ES-I3 (cell line): ENCODE results near the gene PRX.
"Not testable (repeated sequence)": the region's sequence is repeated elsewhere in the genome, so short reads cannot be mapped to it uniquely, and the experiment has no call there.

Source experiments
- H3K36me3 ChIP-seq: 2 replicates; pipeline ENCODE4 v1.6.1; 2013; ENCODE audit warnings: mild to moderate bottlenecking, low read length, control low read depth, moderate library complexity; ENCODE audit not compliant: insufficient read depth
- H3K4me1 ChIP-seq: 2 replicates; pipeline ENCODE4 v1.6.1; 2013; ENCODE audit warnings: mild to moderate bottlenecking, control low read depth, low read length; ENCODE audit not compliant: insufficient read depth
- H3K9ac ChIP-seq: 2 replicates; pipeline ENCODE4 v1.6.1; 2013; ENCODE audit warnings: low read depth, mild to moderate bottlenecking, low read length, moderate library complexity
- H3K9me3 ChIP-seq: 2 replicates; pipeline ENCODE4 v1.6.1; 2013; ENCODE audit warnings: mild to moderate bottlenecking, low read length, moderate library complexity; ENCODE audit not compliant: control insufficient read depth, insufficient read depth

PRX gene

GRCh38 chr19:40414542-40415535 lies 1.7 kb upstream of the PRX start:
- H3K4me1 ChIP-seq: peaks cover 26% of the 10 kb centered on the region

GRCh38 chr19:40412866-40413265 lies 312 bp downstream of the PRX start:
- Histone ChIP-seq H3K36me3 (no peaks in the 10 kb centered on the region), H3K9ac (peak overlapping the region; percentile 19; the same call in 1 of the 2 replicates), H3K9me3 (no peaks in the 10 kb centered on the region), H3K4me1 (peaks cover 26% of the 10 kb centered on the region)

More at GRCh38 chr19:40414542-40415535, 1.7 kb upstream of the PRX start:
- Histone ChIP-seq H3K36me3 (no peaks in the 10 kb centered on the region), H3K9ac (no peak overlapping the region), H3K9me3 (no peaks in the 10 kb centered on the region)

DNA sequence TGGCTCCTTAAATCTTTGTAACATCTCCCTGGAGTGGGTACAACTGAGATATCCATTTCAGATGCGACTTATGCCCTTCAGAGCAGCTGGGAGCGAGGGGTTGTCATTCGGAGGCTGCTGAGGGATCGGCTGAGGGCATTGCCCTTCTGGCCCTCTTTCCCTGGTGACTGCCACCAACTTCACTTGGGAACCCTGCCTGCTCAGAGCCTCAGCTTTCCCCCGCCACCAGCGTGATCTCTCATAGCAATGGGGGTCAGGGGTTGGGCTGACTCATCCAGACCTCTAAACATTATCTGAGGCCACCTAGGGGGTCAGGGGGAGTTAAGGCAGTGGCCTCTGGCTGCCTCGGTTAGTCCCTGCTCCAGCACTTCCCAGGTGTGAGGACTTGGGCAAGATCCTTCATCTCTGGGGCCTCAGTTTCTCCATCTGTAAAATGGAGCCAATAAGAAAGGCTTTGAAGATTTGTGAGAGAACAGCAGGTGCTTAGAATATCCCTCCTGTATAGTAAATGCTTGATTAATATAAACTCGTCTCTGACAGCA lies 1.1 kb downstream of the PRX start:
- peaks cover 20% of the 10 kb centered on the region for H3K4me1 ChIP-seq
- no peaks in the 10 kb centered on the region for H3K36me3 ChIP-seq
- H3K9me3 ChIP-seq: no peaks in the 10 kb centered on the region
- H3K9ac ChIP-seq: no peak overlapping the region

- Histone ChIP-seq H3K9ac (no peak overlapping the region), H3K4me1 (peaks cover 20% of the 10 kb centered on the region), H3K9me3 (no peaks in the 10 kb centered on the region)
Observed at GRCh38 chr19:40411125-40411842, 1.9 kb downstream of the PRX start.

GRCh38 chr19:40410030-40410389 lies 3.2 kb downstream of the PRX start:
- no peaks in the 10 kb centered on the region for H3K9me3 ChIP-seq
- H3K4me1 ChIP-seq: peaks cover 22% of the 10 kb centered on the region
- H3K9ac ChIP-seq: no peak overlapping the region
- H3K36me3 ChIP-seq: no peaks in the 10 kb centered on the region

More at GRCh38 chr19:40411125-40411842, 1.9 kb downstream of the PRX start:
- H3K36me3 ChIP-seq: no peaks in the 10 kb centered on the region

GRCh38 chr19:40408598-40408925 lies 4.6 kb downstream of the PRX start:
- H3K36me3 ChIP-seq, H3K9me3 ChIP-seq, H3K9ac ChIP-seq: not testable (repeated sequence)
- H3K4me1 ChIP-seq: peaks cover 22% of the 10 kb centered on the region

DNA sequence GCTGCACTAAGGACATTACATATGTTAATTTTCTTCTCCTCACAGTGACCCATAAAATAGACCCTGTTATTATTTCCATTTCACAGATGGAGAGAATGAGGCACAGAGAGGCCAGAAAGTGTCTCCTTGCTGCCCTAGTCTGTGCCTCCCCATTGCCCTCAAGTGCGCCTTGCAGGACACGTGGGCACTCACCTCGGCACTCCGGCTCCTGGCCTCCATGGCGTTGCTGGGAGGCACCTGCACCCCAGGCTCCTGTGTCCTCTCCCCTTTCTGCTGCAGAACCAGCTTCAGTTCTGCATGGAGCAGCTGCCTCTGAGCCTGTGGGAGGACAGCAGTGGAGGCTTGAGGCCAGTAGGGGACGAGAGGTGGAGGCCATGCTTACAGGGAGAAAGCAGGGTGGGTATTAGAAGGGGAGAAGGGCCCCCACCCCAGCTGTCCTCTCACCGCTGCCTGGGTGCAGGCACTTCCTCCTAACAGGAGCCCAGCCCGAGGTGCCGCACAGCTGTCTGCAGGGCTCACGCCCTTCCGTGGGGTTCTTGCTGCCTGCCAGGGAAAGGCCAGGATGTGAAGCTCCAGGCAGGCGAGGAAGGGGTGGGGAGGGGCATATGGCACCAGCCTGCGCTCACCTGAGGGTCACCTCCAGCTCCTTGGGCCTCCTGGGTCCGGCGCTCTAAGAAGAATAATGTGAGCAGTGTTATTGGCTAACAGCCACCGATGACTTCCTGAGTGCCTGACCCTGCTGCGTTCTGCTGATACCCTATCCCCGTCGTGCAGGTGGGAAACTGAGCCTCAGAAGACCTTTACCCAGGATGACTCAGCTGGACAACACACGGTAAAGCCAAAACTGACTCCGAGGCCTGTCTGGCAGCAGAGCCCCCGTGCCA lies 5.2 kb downstream of the PRX start:
- Histone ChIP-seq H3K9me3 (no peaks in the 10 kb centered on the region), H3K36me3 (no peaks in the 10 kb centered on the region), H3K4me1 (peaks cover 21% of the 10 kb centered on the region), H3K9ac (no peak overlapping the region)

DNA sequence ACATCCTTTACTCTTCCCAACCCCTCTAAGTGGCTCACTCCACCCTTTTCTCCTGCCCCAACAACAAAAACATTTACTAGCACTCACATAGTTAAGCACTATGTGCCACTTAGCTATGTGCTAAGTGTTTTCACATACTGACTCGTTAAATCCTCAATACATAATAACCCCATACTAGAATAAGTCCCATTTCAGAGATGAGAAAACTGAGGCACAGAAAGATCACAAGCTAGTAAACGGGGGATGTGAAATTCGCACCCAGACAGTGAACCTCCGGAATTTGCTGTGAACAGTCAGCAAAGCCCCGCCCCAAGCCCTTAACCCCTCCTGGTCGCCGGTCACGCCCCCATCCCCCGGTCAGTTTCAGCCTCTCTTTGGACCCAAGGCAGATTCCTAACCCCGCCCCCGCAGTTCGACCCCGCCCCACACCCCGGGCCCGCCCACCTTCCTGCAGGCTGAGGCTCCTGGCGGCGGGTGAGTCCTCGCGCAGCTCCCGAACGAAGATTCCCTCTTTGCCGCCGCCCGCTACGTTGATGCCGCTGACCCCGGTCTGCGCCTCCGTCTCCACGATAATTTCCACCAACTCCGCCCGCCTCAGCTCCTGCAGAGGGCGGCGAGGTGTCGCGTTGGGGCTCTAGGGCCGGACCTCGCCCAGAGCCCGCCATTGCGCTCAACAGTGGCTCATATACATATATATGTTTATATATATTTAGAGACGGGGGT lies 9.8 kb downstream of the PRX start:
- no peaks in the 10 kb centered on the region for H3K36me3 ChIP-seq
- peaks cover 12% of the 10 kb centered on the region; the same call in 1 of the 2 replicates for H3K4me1 ChIP-seq
- H3K9me3 ChIP-seq: no peaks in the 10 kb centered on the region
- H3K9ac ChIP-seq: peak overlapping the region; percentile 81

GRCh38 chr19:40400559-40400958 lies 12.6 kb downstream of the PRX start:
- Histone ChIP-seq H3K4me1 (peaks cover 12% of the 10 kb centered on the region; the same call in 1 of the 2 replicates), H3K36me3 (no peaks in the 10 kb centered on the region), H3K9ac (no peak overlapping the region)

GRCh38 chr19:40398417-40399131 lies 14.6 kb downstream of the PRX start:
- Histone ChIP-seq H3K9ac (no peak overlapping the region; the same call in 1 of the 2 replicates), H3K36me3 (no peaks in the 10 kb centered on the region), H3K4me1 (peaks cover 4% of the 10 kb centered on the region; the same call in 1 of the 2 replicates), H3K9me3 (no peaks in the 10 kb centered on the region)

More at GRCh38 chr19:40400559-40400958, 12.6 kb downstream of the PRX start:
- no peaks in the 10 kb centered on the region for H3K9me3 ChIP-seq

- Histone ChIP-seq H3K4me1 (peaks cover 4% of the 10 kb centered on the region; the same call in 1 of the 2 replicates), H3K36me3 (no peaks in the 10 kb centered on the region), H3K9ac (no peak overlapping the region), H3K9me3 (no peaks in the 10 kb centered on the region)
Observed at GRCh38 chr19:40397568-40397906, 15.6 kb downstream of the PRX start.

DNA sequence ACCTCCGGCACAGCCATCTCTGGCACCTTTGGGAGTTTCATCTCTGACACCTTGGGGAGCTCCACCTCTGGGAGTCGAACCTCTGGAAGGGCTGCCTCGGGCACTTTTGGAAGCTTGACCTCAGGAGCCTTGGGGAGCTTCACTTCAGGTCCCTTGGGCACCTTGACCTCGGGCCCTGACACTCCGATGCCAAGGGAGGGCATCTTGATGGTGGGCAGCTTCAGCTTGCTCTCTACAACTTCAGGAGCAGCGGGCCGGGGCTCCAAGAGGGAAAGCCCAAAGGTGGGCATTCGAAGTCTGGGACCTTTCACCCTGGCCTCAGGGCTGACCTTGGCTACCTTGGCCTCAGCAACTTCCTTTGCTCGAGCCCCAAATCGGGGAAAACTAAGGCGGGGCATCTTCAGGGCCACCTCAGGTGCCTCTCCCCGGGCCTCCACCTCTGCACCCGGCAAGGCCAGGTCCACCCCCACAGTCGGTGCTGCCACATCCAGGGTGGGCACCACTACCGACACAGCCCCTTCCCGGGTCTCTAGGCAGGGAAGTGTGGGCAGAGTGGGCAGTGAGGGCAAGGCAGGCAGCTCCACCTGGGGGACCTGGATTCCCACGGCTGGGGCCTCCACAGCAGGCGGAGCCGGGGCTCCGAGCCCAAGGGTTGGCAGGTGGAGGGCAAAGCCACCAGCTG lies 16.2 kb downstream of the PRX start:
- no peak overlapping the region for H3K9ac ChIP-seq
- peaks cover 4% of the 10 kb centered on the region; the same call in 1 of the 2 replicates for H3K4me1 ChIP-seq
- H3K36me3 ChIP-seq: no peaks in the 10 kb centered on the region
- no peaks in the 10 kb centered on the region for H3K9me3 ChIP-seq
